ENCODE measurements around the gene SOS2. TPM values are rescaled to one million over a fixed set of nuclear protein-coding genes. Genes with fewer than 3 reads are reported as not detected.

Gene SOS2
- total and polyA plus RNA-seq, 4 donors, result 3.1 to 20.1 (median 9.1) TPM

- Histone ChIP-seq H3K27ac (ENCODE audit: low read depth in 1 of 2, low read length in 2 of 2) (peak overlapping the region; percentile 39), H3K36me3 (ENCODE audit: control insufficient read depth in 4 of 4, insufficient read depth in 3 of 4, low read depth in 1 of 4, low read length in 3 of 4) (no peaks in the 10 kb centered on the region), H3K4me1 (ENCODE audit: control insufficient read depth in 4 of 4, insufficient read depth in 4 of 4, low read length in 3 of 4) (peaks cover 9 to 26% (median 20%) of the 10 kb centered on the region in 4 donors), H3K9me3 (ENCODE audit: control insufficient read depth in 4 of 4, low read length in 3 of 4) (no peaks in the 10 kb centered on the region), H3K4me3 (ENCODE audit: low read depth in 1 of 3, low read length in 3 of 3) (no peak overlapping the region), H3K9ac (ENCODE audit: low read depth in 1 of 2, low read length in 2 of 2) (no peak overlapping the region), H3K27me3 (ENCODE audit: control insufficient read depth in 4 of 4, insufficient read depth in 4 of 4, low read length in 3 of 4) (no peaks in the 10 kb centered on the region)
- no peak for DNase-seq (ENCODE audit: low spot score)
- TF ChIP-seq JUND (IDR thresholded peaks at IDR 0.05), result peak in 1 of 2 donors; percentile 30
- TF ChIP-seq MAX (IDR thresholded peaks at IDR 0.05), result no peak
- no peak for TF ChIP-seq GABPA (IDR thresholded peaks at IDR 0.05 in 1 of 2, conservative IDR thresholded peaks at IDR 0.05 in 1 of 2)
- TF ChIP-seq RXRA (IDR thresholded peaks at IDR 0.05), result peak; percentile 84 to 92
- peak; percentile 34 to 50 for TF ChIP-seq HNF4A (conservative IDR thresholded peaks at IDR 0.05)
- TF ChIP-seq SP1 (IDR thresholded peaks at IDR 0.05), result peak; percentile 60
- peak; percentile 19 for TF ChIP-seq YY1 (IDR thresholded peaks at IDR 0.05)
- TF ChIP-seq, protein P1, sequence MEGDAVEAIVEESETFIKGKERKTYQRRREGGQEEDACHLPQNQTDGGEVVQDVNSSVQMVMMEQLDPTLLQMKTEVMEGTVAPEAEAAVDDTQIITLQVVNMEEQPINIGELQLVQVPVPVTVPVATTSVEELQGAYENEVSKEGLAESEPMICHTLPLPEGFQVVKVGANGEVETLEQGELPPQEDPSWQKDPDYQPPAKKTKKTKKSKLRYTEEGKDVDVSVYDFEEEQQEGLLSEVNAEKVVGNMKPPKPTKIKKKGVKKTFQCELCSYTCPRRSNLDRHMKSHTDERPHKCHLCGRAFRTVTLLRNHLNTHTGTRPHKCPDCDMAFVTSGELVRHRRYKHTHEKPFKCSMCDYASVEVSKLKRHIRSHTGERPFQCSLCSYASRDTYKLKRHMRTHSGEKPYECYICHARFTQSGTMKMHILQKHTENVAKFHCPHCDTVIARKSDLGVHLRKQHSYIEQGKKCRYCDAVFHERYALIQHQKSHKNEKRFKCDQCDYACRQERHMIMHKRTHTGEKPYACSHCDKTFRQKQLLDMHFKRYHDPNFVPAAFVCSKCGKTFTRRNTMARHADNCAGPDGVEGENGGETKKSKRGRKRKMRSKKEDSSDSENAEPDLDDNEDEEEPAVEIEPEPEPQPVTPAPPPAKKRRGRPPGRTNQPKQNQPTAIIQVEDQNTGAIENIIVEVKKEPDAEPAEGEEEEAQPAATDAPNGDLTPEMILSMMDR (IDR thresholded peaks at IDR 0.05; ENCODE audit: low read depth, low read length, missing input control), result no peak
- TF ChIP-seq NR2F2 (IDR thresholded peaks at IDR 0.05), result peak; percentile 89
- peak; percentile 28 for TF ChIP-seq FOXA2 (IDR thresholded peaks at IDR 0.05)
- no peak for TF ChIP-seq REST (IDR thresholded peaks at IDR 0.05)
- peak; percentile 6 to 17 for TF ChIP-seq RAD21 (IDR thresholded peaks at IDR 0.05)
- WGBS, result 29% methylated on average over 5 of the region's 5 CpGs
Measured at GRCh38 chr14:50225067-50225973, 6.1 kb downstream of the SOS2 start.

DNA sequence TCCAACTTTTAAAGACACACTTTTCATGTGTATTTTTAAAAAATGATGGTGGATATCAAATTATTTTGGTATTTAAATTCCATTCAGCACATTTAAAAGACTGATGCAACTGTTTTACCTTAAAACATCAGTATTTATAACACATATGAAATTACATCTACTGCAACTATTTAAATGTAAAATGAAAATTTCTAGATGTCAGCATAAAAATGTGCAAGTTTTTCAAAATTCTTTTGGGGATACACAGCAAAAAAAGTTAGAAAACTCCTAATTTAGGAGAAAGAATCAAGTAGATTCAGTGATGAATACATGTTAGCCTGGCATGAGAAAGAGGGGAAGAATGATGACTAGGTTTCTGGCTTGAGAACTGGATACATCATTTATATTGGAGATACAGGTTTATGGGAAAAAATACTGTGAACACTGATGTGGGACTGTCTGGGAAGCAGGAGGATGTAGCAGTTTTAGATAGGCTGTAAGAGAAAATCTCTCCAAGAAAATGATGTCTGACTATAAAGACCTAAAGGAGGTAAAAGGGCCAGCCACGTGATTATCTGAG, 9.2 kb downstream of the SOS2 start:
- Histone ChIP-seq H3K9me3 (ENCODE audit: control insufficient read depth in 4 of 4, low read length in 3 of 4) (no peaks in the 10 kb centered on the region), H3K4me1 (ENCODE audit: control insufficient read depth in 4 of 4, insufficient read depth in 4 of 4, low read length in 3 of 4) (peaks cover 3 to 17% (median 13%) of the 10 kb centered on the region in 4 donors), H3K27ac (ENCODE audit: low read depth in 1 of 2, low read length in 2 of 2) (no peak overlapping the region), H3K9ac (ENCODE audit: low read depth in 1 of 2, low read length in 2 of 2) (no peak overlapping the region), H3K27me3 (ENCODE audit: control insufficient read depth in 4 of 4, insufficient read depth in 4 of 4, low read length in 3 of 4) (no peaks in the 10 kb centered on the region), H3K4me3 (ENCODE audit: low read depth in 1 of 3, low read length in 3 of 3) (no peak overlapping the region), H3K36me3 (ENCODE audit: control insufficient read depth in 4 of 4, insufficient read depth in 3 of 4, low read depth in 1 of 4, low read length in 3 of 4) (no peaks in the 10 kb centered on the region)
- no peak for DNase-seq (ENCODE audit: low spot score)
- 85% methylated on average over 1 of the region's 1 CpG for WGBS
- TF ChIP-seq SP1 (IDR thresholded peaks at IDR 0.05) (no peak), RXRA (IDR thresholded peaks at IDR 0.05) (no peak), EGR1 (IDR thresholded peaks at IDR 0.05; ENCODE audit: low read depth in 2 of 2) (no peak), JUND (IDR thresholded peaks at IDR 0.05) (no peak), GABPA (IDR thresholded peaks at IDR 0.05 in 1 of 2, conservative IDR thresholded peaks at IDR 0.05 in 1 of 2) (no peak), YY1 (IDR thresholded peaks at IDR 0.05) (no peak), TAF1 (conservative IDR thresholded peaks at IDR 0.05) (no peak), HNF4A (conservative IDR thresholded peaks at IDR 0.05) (no peak), ZBTB33 (IDR thresholded peaks at IDR 0.05) (no peak), ATF3 (IDR thresholded peaks at IDR 0.05) (no peak), MAX (IDR thresholded peaks at IDR 0.05) (no peak), FOXA2 (IDR thresholded peaks at IDR 0.05) (no peak), NR2F2 (IDR thresholded peaks at IDR 0.05) (no peak)
- TF ChIP-seq, protein P1 (IDR thresholded peaks at IDR 0.05; ENCODE audit: low read depth, low read length, missing input control), result no peak
